AG10803 (cell line): ENCODE data around the gene RETN.

Experiments used
- DNase-seq: peaks from one replicate; pipeline ENCODE4 v3.0.0; 2010; ENCODE audit warnings: low read depth
- H3K4me3 ChIP-seq: 2 replicates; pipeline ENCODE4 v1.5.1; 2011; ENCODE audit warnings: mild to moderate bottlenecking, low read length, control low read depth
- CTCF ChIP-seq: conservative IDR thresholded peaks from 2 replicates; pipeline ENCODE4 v1.5.1; 2011; ENCODE audit warnings: mild to moderate bottlenecking, low read length, control low read depth, inconsistent platforms

The RETN gene

DNA sequence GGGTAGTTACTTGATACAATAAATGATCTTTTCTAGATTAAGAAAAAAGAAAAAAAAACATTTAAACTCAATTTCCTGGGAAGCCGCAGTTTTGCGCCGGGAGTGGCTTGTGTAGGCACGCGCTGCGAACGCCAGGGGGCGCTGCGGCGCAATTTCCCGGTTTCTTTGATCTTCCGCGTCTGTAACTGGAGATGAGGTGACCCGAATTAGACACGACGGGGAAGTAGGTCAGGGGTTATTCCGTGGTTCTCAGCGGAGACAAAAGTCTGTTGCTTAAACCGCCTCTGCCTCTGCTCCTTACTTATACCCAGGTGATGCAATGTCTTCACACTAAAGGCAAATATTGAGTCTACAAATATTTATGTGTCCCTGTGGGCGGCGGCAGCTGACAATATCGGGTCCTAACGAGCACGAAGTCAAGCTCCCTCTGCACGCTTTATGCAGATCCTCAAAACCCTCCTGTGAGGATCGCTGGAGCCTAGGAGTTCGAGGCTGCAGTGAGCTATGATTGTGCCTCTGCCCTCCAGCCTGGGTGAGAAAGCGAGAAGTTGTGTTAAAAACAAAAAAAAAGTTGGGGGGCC, 16.7 kb upstream of the RETN start:
- TF ChIP-seq CTCF = peak; percentile 91
- DNase-seq = peak; percentile 60
- peak overlapping the region; percentile 42 for H3K4me3 ChIP-seq

DNA sequence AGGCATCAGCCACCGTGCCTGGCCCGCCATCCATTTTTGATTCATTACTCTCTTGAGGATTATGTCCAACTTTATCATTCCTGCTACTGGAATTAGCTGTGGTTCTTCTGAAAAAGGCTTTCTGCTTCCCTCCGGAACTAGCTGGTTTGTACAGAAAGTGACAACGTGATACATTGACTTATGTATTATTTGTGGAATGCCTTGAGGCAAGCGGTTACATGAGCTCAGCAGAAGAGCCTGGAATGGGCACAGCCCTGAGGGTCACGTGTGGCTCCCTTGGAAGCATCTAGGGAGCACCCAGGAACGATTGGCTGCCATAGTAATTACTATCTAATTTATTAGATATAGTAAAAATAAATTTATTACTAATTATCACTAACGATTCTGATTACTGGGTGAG, 14.4 kb upstream of the RETN start:
- H3K4me3 ChIP-seq = no peak overlapping the region
- no peak for TF ChIP-seq CTCF
- DNase-seq = peak; percentile 47

GRCh38 chr19:7655581-7655980, 13.3 kb upstream of the RETN start:
- DNase-seq = no peak
- no peak overlapping the region for H3K4me3 ChIP-seq
- no peak for TF ChIP-seq CTCF

DNA sequence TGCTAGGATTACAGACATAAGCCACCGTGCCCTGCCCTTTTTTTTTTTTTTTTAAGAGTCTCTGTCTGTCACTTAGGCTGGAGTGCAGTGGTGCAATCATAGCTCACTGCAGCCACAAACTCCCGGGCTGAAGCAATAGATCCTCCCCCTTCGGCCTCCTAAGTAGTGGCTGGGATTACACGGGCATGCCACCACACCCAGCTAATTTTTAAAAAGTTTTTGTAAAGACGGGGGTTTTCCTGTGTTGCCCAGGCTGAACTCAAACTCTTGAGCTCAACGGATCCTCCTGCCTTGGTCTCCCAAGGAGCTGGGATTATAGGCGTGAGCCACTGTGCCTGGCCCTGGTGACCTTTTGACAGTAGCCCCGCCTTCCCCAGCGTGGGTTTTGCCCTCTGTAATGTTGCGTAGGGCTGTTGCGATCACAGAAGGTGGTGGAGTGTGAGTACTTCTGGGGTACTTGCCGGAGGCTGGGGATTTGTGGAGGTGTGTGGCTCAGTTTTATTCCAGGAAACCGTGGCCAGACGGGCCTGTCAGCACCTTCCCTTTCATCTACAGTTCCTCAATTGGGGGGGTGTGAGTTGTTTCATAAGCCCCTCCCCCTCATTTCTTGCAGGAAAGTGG, 11.6 kb upstream of the RETN start:
- no peak overlapping the region for H3K4me3 ChIP-seq
- DNase-seq = peak; percentile 31
- no peak for TF ChIP-seq CTCF

DNA sequence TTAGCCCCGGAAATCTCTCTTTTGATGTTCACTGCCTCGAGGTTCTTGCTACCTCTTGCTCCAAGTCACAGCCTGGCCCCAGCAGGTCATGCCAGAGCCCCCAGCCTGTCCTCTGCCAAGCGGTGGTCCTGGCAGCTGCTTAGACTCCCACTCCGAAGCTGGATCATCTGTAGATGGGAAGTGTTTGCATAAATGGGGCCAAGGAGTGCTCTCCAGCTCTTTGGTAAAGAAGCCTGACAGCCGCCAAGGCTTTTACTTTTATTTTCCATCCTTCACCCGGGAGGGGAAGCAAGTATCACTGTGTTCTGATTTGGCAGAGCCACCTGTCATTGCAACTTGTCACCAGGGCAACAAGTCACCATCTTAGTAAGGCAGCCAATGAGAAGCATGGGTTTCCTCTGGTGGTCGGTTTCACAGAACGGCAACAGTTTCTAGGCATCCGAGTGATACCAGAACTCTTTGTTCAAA, 10.6 kb upstream of the RETN start:
- no peak for DNase-seq
- no peak overlapping the region for H3K4me3 ChIP-seq

GRCh38 chr19:7661744-7662538, 6.9 kb upstream of the RETN start:
- no peak for TF ChIP-seq CTCF
- no peak for DNase-seq
- H3K4me3 ChIP-seq = no peak overlapping the region

More for the DNA sequence above, 10.6 kb upstream of the RETN start:
- TF ChIP-seq CTCF = no peak
